LNCaP clone FGC (cell line): ENCODE results near the gene CYP24A1.

Source experiments
- DNase-seq: peaks from one replicate; pipeline ENCODE4 v3.0.0-alpha.2; 2011; ENCODE audit warnings: low read depth
- H3K4me3 ChIP-seq: 2 replicates; pipeline ENCODE4 v1.5.1; 2011; ENCODE audit warnings: mild to moderate bottlenecking, low read depth, low read length, control low read depth
- TF ChIP-seq, protein P1 (sequence below): IDR thresholded peaks from 2 replicates; pipeline ENCODE4 v1.5.1; 2012; ENCODE audit warnings: mild to moderate bottlenecking; ENCODE audit not compliant: control insufficient read depth, insufficient read depth; ENCODE audit errors: extremely low read depth

The CYP24A1 gene

GRCh38 chr20:54162378-54163009, 11.3 kb downstream of the CYP24A1 start:
- no peak overlapping the region for H3K4me3 ChIP-seq
- DNase-seq, result no peak
- TF ChIP-seq, protein P1, sequence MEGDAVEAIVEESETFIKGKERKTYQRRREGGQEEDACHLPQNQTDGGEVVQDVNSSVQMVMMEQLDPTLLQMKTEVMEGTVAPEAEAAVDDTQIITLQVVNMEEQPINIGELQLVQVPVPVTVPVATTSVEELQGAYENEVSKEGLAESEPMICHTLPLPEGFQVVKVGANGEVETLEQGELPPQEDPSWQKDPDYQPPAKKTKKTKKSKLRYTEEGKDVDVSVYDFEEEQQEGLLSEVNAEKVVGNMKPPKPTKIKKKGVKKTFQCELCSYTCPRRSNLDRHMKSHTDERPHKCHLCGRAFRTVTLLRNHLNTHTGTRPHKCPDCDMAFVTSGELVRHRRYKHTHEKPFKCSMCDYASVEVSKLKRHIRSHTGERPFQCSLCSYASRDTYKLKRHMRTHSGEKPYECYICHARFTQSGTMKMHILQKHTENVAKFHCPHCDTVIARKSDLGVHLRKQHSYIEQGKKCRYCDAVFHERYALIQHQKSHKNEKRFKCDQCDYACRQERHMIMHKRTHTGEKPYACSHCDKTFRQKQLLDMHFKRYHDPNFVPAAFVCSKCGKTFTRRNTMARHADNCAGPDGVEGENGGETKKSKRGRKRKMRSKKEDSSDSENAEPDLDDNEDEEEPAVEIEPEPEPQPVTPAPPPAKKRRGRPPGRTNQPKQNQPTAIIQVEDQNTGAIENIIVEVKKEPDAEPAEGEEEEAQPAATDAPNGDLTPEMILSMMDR, result no peak

GRCh38 chr20:54161821-54162149, 12.0 kb downstream of the CYP24A1 start:
- DNase-seq, result no peak
- H3K4me3 ChIP-seq, result no peak overlapping the region
- TF ChIP-seq, protein P1, result no peak

DNA sequence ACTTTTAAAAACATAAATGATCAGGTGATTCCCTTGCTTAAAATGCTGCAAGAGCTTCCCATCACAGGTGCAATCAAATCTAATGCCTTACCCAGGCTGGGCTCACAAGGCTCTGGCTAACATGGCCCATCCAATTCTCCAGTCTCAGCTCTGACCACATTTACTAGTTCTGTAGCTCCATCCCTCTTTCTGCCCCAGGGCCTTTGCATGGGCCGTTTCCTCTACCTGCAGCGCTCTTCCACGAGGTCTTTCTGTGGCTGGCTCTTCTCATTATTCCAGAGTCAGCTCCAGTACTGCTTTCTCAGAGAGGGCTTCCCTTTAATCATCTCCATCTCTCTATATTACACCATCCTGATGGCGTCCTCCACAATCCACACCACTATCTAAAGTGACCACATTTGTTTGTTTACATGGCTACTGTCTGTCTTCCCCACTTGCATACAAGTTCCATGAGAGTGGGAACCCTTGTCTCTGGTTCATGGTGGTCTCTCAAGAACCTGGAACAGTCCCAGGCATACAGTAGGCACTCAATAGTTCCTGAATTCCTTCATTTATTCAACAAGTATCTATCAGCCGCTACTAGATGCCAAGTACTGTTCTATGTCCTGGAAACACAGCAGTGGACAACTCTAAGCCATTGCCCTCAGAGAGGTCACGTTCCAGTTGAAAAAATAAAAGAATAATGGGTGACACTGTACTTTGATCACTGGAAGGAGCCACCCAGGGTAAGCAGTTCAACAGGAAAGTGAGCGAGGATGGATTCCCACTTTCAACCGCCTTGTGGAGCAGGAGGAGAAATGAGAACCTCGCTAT, 12.6 kb downstream of the CYP24A1 start:
- DNase-seq, result no peak
- TF ChIP-seq, protein P1, result no peak
- no peak overlapping the region for H3K4me3 ChIP-seq

- no peak overlapping the region for H3K4me3 ChIP-seq
- TF ChIP-seq, protein P1, result no peak
- DNase-seq, result no peak
Observed at GRCh38 chr20:54160065-54161007, 13.4 kb downstream of the CYP24A1 start.

DNA sequence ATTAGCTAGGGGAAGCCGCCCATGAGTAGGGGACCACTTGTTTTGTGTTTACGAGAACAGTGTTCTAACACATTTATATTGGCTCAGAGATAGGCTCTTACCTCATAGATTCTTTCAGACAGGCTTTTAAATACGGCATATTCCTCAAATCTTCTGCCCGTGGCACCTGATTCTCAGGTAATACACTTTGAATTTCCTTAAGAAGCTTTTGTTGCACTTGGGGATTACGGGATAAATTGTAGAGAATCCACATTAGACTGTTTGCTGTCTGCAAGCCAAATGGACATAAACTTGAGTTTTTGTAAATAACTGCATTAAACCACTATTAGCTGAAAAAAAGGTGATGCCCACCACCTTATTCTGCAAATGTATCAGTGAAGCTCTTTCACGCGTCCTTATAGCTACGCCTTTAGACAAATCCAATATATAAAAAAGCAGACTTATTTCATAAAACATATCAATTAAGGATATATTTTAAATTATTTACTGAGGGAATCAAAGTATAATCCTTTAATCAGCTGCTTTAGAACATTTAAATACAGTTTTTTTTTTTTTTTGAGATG, 14.8 kb downstream of the CYP24A1 start:
- TF ChIP-seq, protein P1, result no peak
- DNase-seq, result no peak

GRCh38 chr20:54158226-54158625, 15.6 kb downstream of the CYP24A1 start:
- DNase-seq, result no peak
- TF ChIP-seq, protein P1, result no peak

More for the DNA sequence above, 14.8 kb downstream of the CYP24A1 start:
- H3K4me3 ChIP-seq, result no peak overlapping the region

More at GRCh38 chr20:54158226-54158625, 15.6 kb downstream of the CYP24A1 start:
- H3K4me3 ChIP-seq, result no peak overlapping the region
